ENCODE results near the gene EGFL7.
A peak's percentile ranks its signal among the peaks of the same experiment; 100 is the strongest.

EGFL7 gene

DNA sequence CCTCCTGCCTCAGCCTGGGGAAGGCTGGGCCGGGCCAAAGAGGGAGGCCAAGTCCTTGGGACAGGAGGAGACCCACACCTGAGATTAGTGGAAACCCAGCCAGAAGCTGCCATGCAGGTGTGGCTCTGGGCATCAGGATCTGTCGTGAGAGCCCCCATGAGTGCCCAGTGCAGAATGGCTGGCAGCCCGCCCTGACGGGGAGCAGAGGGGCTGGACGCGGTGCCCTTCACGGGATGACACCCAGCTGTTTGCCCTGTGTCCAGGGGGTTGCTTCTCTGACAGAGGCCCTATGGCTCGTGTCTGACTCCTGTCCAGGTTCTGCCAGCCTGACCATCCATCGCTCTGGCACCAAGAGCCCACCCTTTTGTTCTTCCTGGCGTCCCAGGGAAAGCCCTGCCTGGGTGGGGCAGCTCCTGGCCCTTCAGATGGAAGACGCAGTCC is 58.2 kb downstream of the EGFL7 start:
- Histone ChIP-seq H3K27ac (peak overlapping the region in 1 of 2 donors; percentile 62), H3K4me3 (no peak overlapping the region)
- TF ChIP-seq, protein P1, sequence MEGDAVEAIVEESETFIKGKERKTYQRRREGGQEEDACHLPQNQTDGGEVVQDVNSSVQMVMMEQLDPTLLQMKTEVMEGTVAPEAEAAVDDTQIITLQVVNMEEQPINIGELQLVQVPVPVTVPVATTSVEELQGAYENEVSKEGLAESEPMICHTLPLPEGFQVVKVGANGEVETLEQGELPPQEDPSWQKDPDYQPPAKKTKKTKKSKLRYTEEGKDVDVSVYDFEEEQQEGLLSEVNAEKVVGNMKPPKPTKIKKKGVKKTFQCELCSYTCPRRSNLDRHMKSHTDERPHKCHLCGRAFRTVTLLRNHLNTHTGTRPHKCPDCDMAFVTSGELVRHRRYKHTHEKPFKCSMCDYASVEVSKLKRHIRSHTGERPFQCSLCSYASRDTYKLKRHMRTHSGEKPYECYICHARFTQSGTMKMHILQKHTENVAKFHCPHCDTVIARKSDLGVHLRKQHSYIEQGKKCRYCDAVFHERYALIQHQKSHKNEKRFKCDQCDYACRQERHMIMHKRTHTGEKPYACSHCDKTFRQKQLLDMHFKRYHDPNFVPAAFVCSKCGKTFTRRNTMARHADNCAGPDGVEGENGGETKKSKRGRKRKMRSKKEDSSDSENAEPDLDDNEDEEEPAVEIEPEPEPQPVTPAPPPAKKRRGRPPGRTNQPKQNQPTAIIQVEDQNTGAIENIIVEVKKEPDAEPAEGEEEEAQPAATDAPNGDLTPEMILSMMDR (IDR thresholded peaks at IDR 0.05), result no peak
- DNase-seq (ENCODE audit: low spot score), result no peak

DNA sequence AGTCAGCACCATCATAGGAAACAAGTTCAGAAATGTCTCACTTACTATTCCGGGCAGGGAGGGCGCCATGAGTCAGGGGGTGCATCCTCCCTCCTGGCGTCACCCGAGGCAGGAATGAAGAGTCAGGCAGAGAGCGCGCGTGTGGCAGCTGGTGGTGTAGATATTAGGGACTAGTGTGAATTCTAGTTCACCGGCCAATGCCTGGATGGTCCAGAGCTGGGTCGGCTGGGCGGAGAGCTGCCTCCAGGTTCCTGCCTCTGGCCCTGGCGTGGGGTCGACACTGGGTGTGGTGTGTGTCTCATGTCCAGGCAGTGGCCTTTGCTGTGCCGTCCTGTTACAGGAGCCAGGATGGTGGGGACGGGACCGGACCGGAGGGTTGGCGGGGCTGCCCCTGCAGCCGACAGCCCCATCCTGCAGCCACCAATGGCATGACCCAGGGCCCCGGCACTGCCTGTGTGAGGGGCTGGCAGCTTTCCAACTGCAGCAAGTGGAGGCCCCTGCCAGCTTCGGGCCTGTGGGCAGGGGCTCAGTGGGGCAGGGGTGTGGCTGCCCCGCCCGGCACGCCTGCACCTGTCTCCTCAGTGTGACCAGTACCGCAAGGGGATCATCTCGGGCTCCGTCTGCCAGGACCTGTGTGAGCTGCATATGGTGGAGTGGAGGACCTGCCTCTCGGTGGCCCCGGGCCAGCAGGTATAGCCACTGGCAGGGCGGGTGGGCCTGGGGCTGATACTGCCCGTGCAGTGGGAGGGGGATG is 58.8 kb downstream of the EGFL7 start:
- Histone ChIP-seq H3K4me3 (no peak overlapping the region), H3K27ac (peak overlapping the region in 1 of 2 donors; percentile 62)
- TF ChIP-seq, protein P1 (IDR thresholded peaks at IDR 0.05), result no peak
- DNase-seq (ENCODE audit: low spot score), result no peak
